ENCODE results near the gene DNASE1L2. TPM values are rescaled to one million over a fixed set of nuclear protein-coding genes. Genes with fewer than 3 reads are reported as not detected.
A peak's percentile ranks its signal among the peaks of the same experiment; 100 is the strongest.

The DNASE1L2 gene
- total and polyA plus RNA-seq, 2 donors (not counting 3 experiments of a cell fraction or from before 2014, with no cell fraction given): 0.57 to 1.2 TPM

DNA sequence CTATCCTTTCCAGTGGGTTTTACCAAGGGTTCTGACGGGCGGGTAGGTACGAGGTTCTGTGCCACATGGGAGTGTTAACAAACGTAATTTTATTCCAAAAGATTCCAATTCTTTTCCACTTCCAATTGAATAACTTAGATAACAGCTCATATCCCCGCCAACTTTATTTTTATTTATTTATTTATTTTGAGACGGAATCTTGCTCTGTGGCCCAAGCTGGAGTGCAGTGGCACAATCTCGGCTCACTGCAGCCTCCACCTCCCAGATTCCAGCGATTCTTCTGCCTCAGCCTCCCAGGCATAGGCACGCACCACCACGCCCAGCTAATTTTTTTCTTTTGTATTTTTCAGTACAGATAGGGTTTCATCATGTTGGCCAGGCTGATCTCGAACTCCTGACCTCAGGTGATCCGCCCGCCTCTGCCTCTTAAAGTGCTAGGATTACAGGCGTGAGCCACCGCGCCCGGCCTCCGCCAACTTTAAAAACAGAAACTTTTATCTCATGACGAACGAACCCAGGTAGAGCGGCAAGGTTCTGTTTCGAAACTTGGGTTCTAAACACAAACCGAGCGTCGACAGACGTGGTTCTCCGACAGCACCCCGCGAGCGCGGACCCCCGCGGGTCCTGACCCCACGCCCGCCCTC, 14.5 kb downstream of the DNASE1L2 start:
- intact Hi-C loops (cut with micrococcal nuclease): loop anchor here (1.0 to 5.0 kb wide), 7 partner anchors 18 to 245 kb away; partner anchors contain the start of genes CASKIN1, E4F1, RNPS1 and TBC1D24
- Histone ChIP-seq H3K36me3 (ENCODE audit: control insufficient read depth in 2 of 2, extremely low read depth in 1 of 2, insufficient read depth in 2 of 2, low read length in 2 of 2) (peaks cover 9 to 21% of the 10 kb centered on the region in 2 experiments), H3K4me3 (replicated peaks in 1 of 3; ENCODE audit: insufficient read depth in 1 of 3, low read depth in 1 of 3, low read length in 3 of 3) (peak overlapping the region; percentile 67 to 95 (median 75)), H3K27me3 (ENCODE audit: control insufficient read depth in 2 of 2, insufficient read depth in 2 of 2, low read length in 2 of 2) (no peaks in the 10 kb centered on the region), H3K27ac (ENCODE audit: insufficient read depth, low read depth, low read length) (peak overlapping the region; percentile 27), H3K9ac (replicated peaks; ENCODE audit: extremely low read depth, insufficient read depth, low read length) (peak overlapping the region; percentile 72), H3K4me2 (ENCODE audit: insufficient read depth, low read length) (peak overlapping the region; percentile 82), H2AFZ (ENCODE audit: low read depth, low read length) (peak overlapping the region; percentile 24), H3K9me1 (replicated peaks; ENCODE audit: control insufficient read depth, extremely low read depth, insufficient read depth, low read length) (no peaks in the 10 kb centered on the region), H3K4me1 (ENCODE audit: control insufficient read depth, extremely low read depth, insufficient read depth, low read length) (peaks cover 13% of the 10 kb centered on the region), H3K9me3 (replicated peaks; ENCODE audit: control insufficient read depth, insufficient read depth, low read length) (no peaks in the 10 kb centered on the region), H4K20me1 (replicated peaks; ENCODE audit: control insufficient read depth, extremely low read depth, insufficient read depth, low read length) (no peaks in the 10 kb centered on the region), H3K79me2 (ENCODE audit: control insufficient read depth, insufficient read depth, low read length) (peaks cover 9% of the 10 kb centered on the region)
- ChIA-PET CTCF (interaction anchor here (0.6 to 2.8 kb wide), 23 partner anchors 8 to 251 kb away, joined by 3 to 17 read pairs (median 7); partner anchors contain the start of genes CASKIN1, DNASE1L2, NTHL1 and PGP), POLR2A (interaction anchor here (1.2 to 1.9 kb wide), 3 partner anchors 18 to 103 kb away, joined by 4 to 12 read pairs (median 6); partner anchors contain the start of gene TRAF7)
- peak; percentile 7 for DNase-seq (ENCODE audit: low read depth, low spot score)
- BruUV-seq (replicated peaks): TSS peak; percentile 9
- no peak for TF ChIP-seq POLR2AphosphoS5 (IDR thresholded peaks at IDR 0.05; ENCODE audit: insufficient read depth, low read depth, low read length)
- TF ChIP-seq GATA2 (IDR thresholded peaks at IDR 0.05; ENCODE audit: insufficient read depth, insufficient read length, low read depth, low read length): no peak
- TF ChIP-seq CTCF (IDR thresholded peaks at IDR 0.05; ENCODE audit: extremely low read depth in 1 of 2, insufficient read depth in 1 of 2, low read depth in 1 of 2, low read length in 2 of 2): no peak
- TF ChIP-seq MYC (IDR thresholded peaks at IDR 0.05; ENCODE audit: low read depth, low read length): no peak
- no peak for TF ChIP-seq POLR2A (IDR thresholded peaks at IDR 0.05; ENCODE audit: low read depth, low read length)
- no peak for TF ChIP-seq MAX (IDR thresholded peaks at IDR 0.05; ENCODE audit: insufficient read depth, insufficient read length)
- no peak for TF ChIP-seq EZH2 (IDR thresholded peaks at IDR 0.05; ENCODE audit: borderline replicate concordance, low read depth, low read length, severe bottlenecking)
- no peak for TF ChIP-seq FOS (IDR thresholded peaks at IDR 0.05; ENCODE audit: borderline replicate concordance, insufficient read depth, low read length)
- TF ChIP-seq JUN (IDR thresholded peaks at IDR 0.05; ENCODE audit: borderline replicate concordance, insufficient read depth, insufficient read length, low read depth): no peak
- FAIRE-seq: peak; percentile 44
- dilution Hi-C loops (cut with MboI; ENCODE audit: extremely low pct_ligation_motif_present, low sequenced_read_pairs): no loop called here
